ENCODE results near the gene C3orf18. TPM values are rescaled to one million over a fixed set of nuclear protein-coding genes. Genes with fewer than 3 reads are reported as not detected.

C3orf18 gene
- total RNA-seq, 2 experiments from 2014 or later = 29.0 to 33.9 TPM

Other genes starting within 250 kb of the C3orf18 start
- gene HYAL2, start 245.0 kb downstream of the C3orf18 start, total RNA-seq = 1 to 10 TPM; 4.3 to 5.7 TPM
- 10 to 100 TPM; 16.1 to 17.7 TPM for gene TUSC2, start 239.5 kb downstream of the C3orf18 start, total RNA-seq
- 100 to 1,000 TPM in 1 of 2 experiments, 10 to 100 TPM in 1; 88.3 to 122 TPM for gene RASSF1, start 226.9 kb downstream of the C3orf18 start, total RNA-seq
- 1 to 10 TPM; 3.5 to 3.6 TPM for gene ZMYND10, start 222.0 kb downstream of the C3orf18 start, total RNA-seq
- gene NPRL2, start 217.0 kb downstream of the C3orf18 start, total RNA-seq = 10 to 100 TPM; 40.8 to 46.5 TPM
- 10 to 100 TPM; 35.3 to 40.9 TPM for gene CYB561D2, start 216.9 kb downstream of the C3orf18 start, total RNA-seq
- gene TMEM115, start 208.2 kb downstream of the C3orf18 start, total RNA-seq = 10 to 100 TPM; 17.5 to 19.2 TPM
- gene CACNA2D2, start 64.1 kb downstream of the C3orf18 start, total RNA-seq = under 1 TPM; 0.60 to 0.62 TPM
- 10 to 100 TPM; 42.3 to 49.0 TPM for gene HEMK1, start 1.8 kb upstream of the C3orf18 start, total RNA-seq
- gene CISH, start 44.0 kb upstream of the C3orf18 start, total RNA-seq = 100 to 1,000 TPM; 300 to 308 TPM
- gene MAPKAPK3, start 49.4 kb upstream of the C3orf18 start, total RNA-seq = 100 to 1,000 TPM; 135 to 140 TPM
- gene DOCK3, start 107.2 kb upstream of the C3orf18 start, total RNA-seq = 1 to 10 TPM in 1 of 2 experiments, under 1 TPM in 1; 1.00 to 1.1 TPM